ENCODE measurements around the gene IRS2.

IRS2 gene

GRCh38 chr13:109783815-109784589, 2.4 kb downstream of the IRS2 start:
- H3K27me3 ChIP-seq (replicated peaks; ENCODE audit: control insufficient read depth, insufficient read depth, low read length): no peaks in the 10 kb centered on the region; the same call in 1 of the 2 replicates
- H3K36me3 ChIP-seq (ENCODE audit: control insufficient read depth, insufficient read depth, low read length): no peaks in the 10 kb centered on the region
- TF ChIP-seq CTCF (IDR thresholded peaks at IDR 0.05; ENCODE audit: insufficient read depth, low read length, poor library complexity, severe bottlenecking): no peak
- H3K4me3 ChIP-seq (replicated peaks; ENCODE audit: low read depth, low read length): no peak overlapping the region
- no peak for DNase-seq (ENCODE audit: extremely low read depth, insufficient read length)

GRCh38 chr13:109783447-109783814, 3.0 kb downstream of the IRS2 start:
- Histone ChIP-seq H3K4me3 (replicated peaks; ENCODE audit: low read depth, low read length) (no peak overlapping the region), H3K36me3 (ENCODE audit: control insufficient read depth, insufficient read depth, low read length) (no peaks in the 10 kb centered on the region)

DNA sequence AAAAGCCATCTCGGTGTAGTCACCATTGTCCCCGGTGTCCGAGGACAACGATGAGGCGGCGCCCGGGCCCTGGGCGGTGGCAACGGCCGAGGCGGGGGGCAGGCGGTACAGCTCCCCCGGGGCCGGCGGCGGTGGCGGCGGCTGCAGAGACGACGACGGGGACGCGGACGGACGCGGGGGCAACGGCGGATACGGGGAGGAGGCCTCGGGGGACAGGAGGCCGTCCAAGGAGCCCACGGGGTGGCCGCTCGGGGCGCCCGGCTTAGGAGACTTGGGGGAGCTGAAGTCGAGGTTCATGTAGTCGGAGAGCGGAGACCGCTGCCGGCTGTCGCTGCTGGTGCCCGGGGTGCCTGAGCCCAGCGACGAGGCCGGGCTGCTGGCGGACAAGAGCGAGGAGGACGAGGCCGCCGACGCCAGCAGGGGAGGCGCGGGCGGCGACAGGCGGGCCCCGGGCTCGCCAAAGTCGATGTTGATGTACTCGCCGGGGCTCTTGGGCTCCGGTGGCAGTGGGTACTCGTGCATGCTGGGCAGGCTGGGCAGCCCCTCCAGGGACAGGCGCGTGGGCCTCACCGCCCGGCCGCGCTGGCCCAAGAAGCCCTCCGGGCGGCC, 3.5 kb downstream of the IRS2 start:
- no peak for TF ChIP-seq CTCF (IDR thresholded peaks at IDR 0.05; ENCODE audit: insufficient read depth, low read length, poor library complexity, severe bottlenecking)
- Histone ChIP-seq H3K27me3 (replicated peaks; ENCODE audit: control insufficient read depth, insufficient read depth, low read length) (no peaks in the 10 kb centered on the region; the same call in 1 of the 2 replicates), H3K36me3 (ENCODE audit: control insufficient read depth, insufficient read depth, low read length) (no peaks in the 10 kb centered on the region), H3K4me3 (replicated peaks; ENCODE audit: low read depth, low read length) (no peak overlapping the region)
- DNase-seq (ENCODE audit: extremely low read depth, insufficient read length): no peak

More at GRCh38 chr13:109783447-109783814, 3.0 kb downstream of the IRS2 start:
- DNase-seq (ENCODE audit: extremely low read depth, insufficient read length): no peak
- H3K27me3 ChIP-seq (replicated peaks; ENCODE audit: control insufficient read depth, insufficient read depth, low read length): no peaks in the 10 kb centered on the region; the same call in 1 of the 2 replicates
- no peak for TF ChIP-seq CTCF (IDR thresholded peaks at IDR 0.05; ENCODE audit: insufficient read depth, low read length, poor library complexity, severe bottlenecking)

- Histone ChIP-seq H3K27me3 (replicated peaks; ENCODE audit: control insufficient read depth, insufficient read depth, low read length) (no peaks in the 10 kb centered on the region; the same call in 1 of the 2 replicates), H3K4me3 (replicated peaks; ENCODE audit: low read depth, low read length) (no peak overlapping the region), H3K36me3 (ENCODE audit: control insufficient read depth, insufficient read depth, low read length) (no peaks in the 10 kb centered on the region)
- DNase-seq (ENCODE audit: extremely low read depth, insufficient read length): no peak
- no peak for TF ChIP-seq CTCF (IDR thresholded peaks at IDR 0.05; ENCODE audit: insufficient read depth, low read length, poor library complexity, severe bottlenecking)
Measured at GRCh38 chr13:109782066-109782822, 4.1 kb downstream of the IRS2 start.

- DNase-seq (ENCODE audit: extremely low read depth, insufficient read length): no peak
- no peaks in the 10 kb centered on the region for H3K27me3 ChIP-seq (replicated peaks; ENCODE audit: control insufficient read depth, insufficient read depth, low read length)
- no peaks in the 10 kb centered on the region for H3K36me3 ChIP-seq (ENCODE audit: control insufficient read depth, insufficient read depth, low read length)
- H3K4me3 ChIP-seq (replicated peaks; ENCODE audit: low read depth, low read length): no peak overlapping the region
- TF ChIP-seq CTCF (IDR thresholded peaks at IDR 0.05; ENCODE audit: insufficient read depth, low read length, poor library complexity, severe bottlenecking): no peak
Measured at GRCh38 chr13:109781384-109782065, 4.9 kb downstream of the IRS2 start.

Data from GM06990 (cell line).